ENCODE measurements around the gene SELENON. TPM values are rescaled to one million over a fixed set of nuclear protein-coding genes. Genes with fewer than 3 reads are reported as not detected.
"Not testable (repeated sequence)": the region's sequence is repeated elsewhere in the genome, so short reads cannot be mapped to it uniquely, and the experiment has no call there.

SELENON gene
- total RNA-seq, 1 experiment from 2014 or later: 38.3 TPM

GRCh38 chr1:25836695-25837094, 36.7 kb downstream of the SELENON start:
- in situ Hi-C loops (cut with HindIII; ENCODE audit: low pct_unique_long_range_greater_than_20kb, low sequenced_read_pairs): no loop called here

GRCh38 chr1:25837262-25837875, 37.4 kb downstream of the SELENON start:
- in situ Hi-C loops (cut with HindIII; ENCODE audit: low pct_unique_long_range_greater_than_20kb, low sequenced_read_pairs): no loop called here
- peak; percentile 27 for DNase-seq (ENCODE audit: low read depth, low spot score)

More at GRCh38 chr1:25836695-25837094, 36.7 kb downstream of the SELENON start:
- no peak for DNase-seq (ENCODE audit: low read depth, low spot score)

GRCh38 chr1:25839808-25840207, 39.8 kb downstream of the SELENON start:
- in situ Hi-C loops (cut with HindIII; ENCODE audit: low pct_unique_long_range_greater_than_20kb, low sequenced_read_pairs); DNase-seq (ENCODE audit: low read depth, low spot score): not testable (repeated sequence)

GRCh38 chr1:25843483-25843882, 43.5 kb downstream of the SELENON start:
- no peak for DNase-seq (ENCODE audit: low read depth, low spot score)
- in situ Hi-C loops (cut with HindIII; ENCODE audit: low pct_unique_long_range_greater_than_20kb, low sequenced_read_pairs): no loop called here

- no peak for DNase-seq (ENCODE audit: low read depth, low spot score)
- in situ Hi-C loops (cut with HindIII; ENCODE audit: low pct_unique_long_range_greater_than_20kb, low sequenced_read_pairs): no loop called here
Measured at GRCh38 chr1:25844536-25845337, 44.7 kb downstream of the SELENON start.

GRCh38 chr1:25845664-25846063, 45.7 kb downstream of the SELENON start:
- in situ Hi-C loops (cut with HindIII; ENCODE audit: low pct_unique_long_range_greater_than_20kb, low sequenced_read_pairs): no loop called here
- no peak for DNase-seq (ENCODE audit: low read depth, low spot score)

- no peak for DNase-seq (ENCODE audit: low read depth, low spot score)
- in situ Hi-C loops (cut with HindIII; ENCODE audit: low pct_unique_long_range_greater_than_20kb, low sequenced_read_pairs): no loop called here
Measured at GRCh38 chr1:25847929-25848328, 47.9 kb downstream of the SELENON start.

GRCh38 chr1:25848531-25848930, 48.5 kb downstream of the SELENON start:
- in situ Hi-C loops (cut with HindIII; ENCODE audit: low pct_unique_long_range_greater_than_20kb, low sequenced_read_pairs): no loop called here

GRCh38 chr1:25854554-25854953, 54.6 kb downstream of the SELENON start:
- in situ Hi-C loops (cut with HindIII; ENCODE audit: low pct_unique_long_range_greater_than_20kb, low sequenced_read_pairs): no loop called here
- no peak for DNase-seq (ENCODE audit: low read depth, low spot score)

More at GRCh38 chr1:25848531-25848930, 48.5 kb downstream of the SELENON start:
- no peak for DNase-seq (ENCODE audit: low read depth, low spot score)

- no peak for DNase-seq (ENCODE audit: low read depth, low spot score)
- in situ Hi-C loops (cut with HindIII; ENCODE audit: low pct_unique_long_range_greater_than_20kb, low sequenced_read_pairs): no loop called here
Measured at GRCh38 chr1:25856856-25857255, 56.9 kb downstream of the SELENON start.

GRCh38 chr1:25858494-25858893, 58.5 kb downstream of the SELENON start:
- in situ Hi-C loops (cut with HindIII; ENCODE audit: low pct_unique_long_range_greater_than_20kb, low sequenced_read_pairs): no loop called here
- DNase-seq (ENCODE audit: low read depth, low spot score): no peak

GRCh38 chr1:25858906-25859789, 59.2 kb downstream of the SELENON start, which contains the start of gene AUNIP:
TSS of gene AUNIP (minus strand) at chr1:25859457. CDS start at chr1:25859357, 100 bp downstream.
- in situ Hi-C loops (cut with HindIII; ENCODE audit: low pct_unique_long_range_greater_than_20kb, low sequenced_read_pairs): no loop called here
- peak; percentile 81 for DNase-seq (ENCODE audit: low read depth, low spot score)

- in situ Hi-C loops (cut with HindIII; ENCODE audit: low pct_unique_long_range_greater_than_20kb, low sequenced_read_pairs): no loop called here
- peak; percentile 10 for DNase-seq (ENCODE audit: low read depth, low spot score)
Measured at GRCh38 chr1:25861316-25862286, 61.6 kb downstream of the SELENON start.

GRCh38 chr1:25862785-25863485, 62.9 kb downstream of the SELENON start:
- in situ Hi-C loops (cut with HindIII; ENCODE audit: low pct_unique_long_range_greater_than_20kb, low sequenced_read_pairs): no loop called here
- DNase-seq (ENCODE audit: low read depth, low spot score): no peak

GRCh38 chr1:25863486-25864262, 63.7 kb downstream of the SELENON start:
- DNase-seq (ENCODE audit: low read depth, low spot score): no peak

GRCh38 chr1:25864434-25864833, 64.4 kb downstream of the SELENON start:
- in situ Hi-C loops (cut with HindIII; ENCODE audit: low pct_unique_long_range_greater_than_20kb, low sequenced_read_pairs): no loop called here
- DNase-seq (ENCODE audit: low read depth, low spot score): no peak

More at GRCh38 chr1:25863486-25864262, 63.7 kb downstream of the SELENON start:
- in situ Hi-C loops (cut with HindIII; ENCODE audit: low pct_unique_long_range_greater_than_20kb, low sequenced_read_pairs): no loop called here

All from SK-MEL-5 (cell line).